Endothelial cell of umbilical vein (primary cell): ENCODE results near the gene TRPM3. TPM values are rescaled to one million over a fixed set of nuclear protein-coding genes. Genes with fewer than 3 reads are reported as not detected.
"Not testable (repeated sequence)": the region's sequence is repeated elsewhere in the genome, so short reads cannot be mapped to it uniquely, and the experiment has no call there.

Experiments
- BruUV-seq: library from RNA; stranded (reverse); fragments of 400-500 nt; replicated peaks from 2 replicates; lab custom pipeline; 2021; lab: Mats Ljungman, UMichigan
- CTCF ChIA-PET: fragments of 300-600, 350-600 bp; sonication (Branson Sonifier 250); formaldehyde crosslinking; loops from one replicate; lab custom pipeline; 2021; ENCODE audit warnings: antibody characterized with exemption, inconsistent platforms; lab: Charles Lee
- POLR2A ChIA-PET: fragments of 300-600, 350-600 bp; sonication (Branson Sonifier 250); formaldehyde crosslinking; loops from one replicate; lab custom pipeline; 2021; ENCODE audit warnings: antibody characterized with exemption, inconsistent platforms; lab: Charles Lee
- DNase-seq: peaks from one replicate; pipeline ENCODE4 v3.0.0-alpha.2; 2011; ENCODE audit warnings: low read depth, low spot score
- FAIRE-seq: peaks from 2 replicates; lab custom pipeline; 2011; peaks lifted over from hg19 to GRCh38; lab: Jason Lieb, UNC
- H2AFZ ChIP-seq: 2 replicates; pipeline ENCODE4 v1.6.0; 2012; ENCODE audit warnings: low read depth, low read length, control low read depth, inconsistent platforms
- H3K27ac ChIP-seq: 2 replicates; pipeline ENCODE4 v1.5.1; 2011; ENCODE audit warnings: low read depth, mild to moderate bottlenecking, control low read depth, low read length, moderate library complexity; ENCODE audit not compliant: insufficient read depth
- H3K27me3 ChIP-seq, 2 experiments: 2 replicates each; pipeline versions ENCODE4 v1.6.0 to v1.6.1; 2011; ENCODE audit warnings: low read length in 2 of 2, mixed read lengths in 1 of 2; ENCODE audit not compliant: control insufficient read depth in 2 of 2, insufficient read depth in 2 of 2
- H3K36me3 ChIP-seq, 2 experiments: 2 replicates in 1 of 2; 3 replicates in 1 of 2; pipeline ENCODE4 v1.5.1; 2011; ENCODE audit warnings: low read length in 2 of 2, mild to moderate bottlenecking in 1 of 2, moderate library complexity in 1 of 2; ENCODE audit not compliant: control insufficient read depth in 2 of 2, insufficient read depth in 2 of 2; ENCODE audit errors: extremely low read depth in 1 of 2
- H3K4me1 ChIP-seq: 3 replicates; pipeline ENCODE4 v1.5.1; 2011; ENCODE audit warnings: mild to moderate bottlenecking, low read length; ENCODE audit not compliant: control insufficient read depth, insufficient read depth; ENCODE audit errors: extremely low read depth
- H3K4me2 ChIP-seq: 2 replicates; pipeline ENCODE4 v1.6.1; 2011; ENCODE audit warnings: low read length, control low read depth, mixed read lengths; ENCODE audit not compliant: insufficient read depth
- H3K4me3 ChIP-seq, 3 experiments: fragments of 200-600 bp in 1 of 3; sonication (generic), shearing (Covaris generic) in 1 of 3; replicated peaks in 1 of 3; 2 replicates each; pipeline ENCODE4 v1.5.1; 2011 to 2016; ENCODE audit warnings: control low read depth in 3 of 3, low read length in 3 of 3, mild to moderate bottlenecking in 2 of 3, inconsistent platforms in 1 of 3, low read depth in 1 of 3, moderate library complexity in 1 of 3; ENCODE audit not compliant: insufficient read depth in 1 of 3
- H3K79me2 ChIP-seq: 2 replicates; pipeline ENCODE4 v1.6.0; 2012; ENCODE audit warnings: low read length, inconsistent platforms; ENCODE audit not compliant: control insufficient read depth, insufficient read depth
- H3K9ac ChIP-seq: replicated peaks from 2 replicates; pipeline ENCODE3; 2011; ENCODE audit warnings: low read length, control low read depth; ENCODE audit not compliant: insufficient read depth; ENCODE audit errors: extremely low read depth
- H3K9me1 ChIP-seq: replicated peaks from 3 replicates; pipeline ENCODE4 v1.6.0; 2011; ENCODE audit warnings: mild to moderate bottlenecking, low read length; ENCODE audit not compliant: control insufficient read depth, insufficient read depth; ENCODE audit errors: extremely low read depth
- H3K9me3 ChIP-seq: replicated peaks from 2 replicates; pipeline ENCODE4 v1.5.1; 2012; ENCODE audit warnings: low read length, inconsistent platforms; ENCODE audit not compliant: control insufficient read depth, insufficient read depth
- H4K20me1 ChIP-seq: replicated peaks from 2 replicates; pipeline ENCODE3; 2011; ENCODE audit warnings: mild to moderate bottlenecking, low read length; ENCODE audit not compliant: control insufficient read depth, insufficient read depth; ENCODE audit errors: extremely low read depth
- dilution Hi-C: fragments of 300-500 bp; cut with MboI; formaldehyde crosslinking; loops from one replicate; pipeline ENCODE4 v1.15.0; 2019; ENCODE audit warnings: low sequenced_read_pairs; ENCODE audit not compliant: extremely low pct_ligation_motif_present
- intact Hi-C: fragments of 100-400 bp; cut with micrococcal nuclease; formaldehyde crosslinking; loops from one replicate; pipeline ENCODE4 v1.10.0; 2022
- polyA plus RNA-seq, 4 experiments: library from polyadenylated mRNA; depleted of rRNA in 3 of 4; stranded (reverse) in 3 of 4; unstranded in 1 of 4; fragments of >200 nt; gene quantifications; 2 replicates each; pipeline versions ENCODE4 v1.2.1 to v1.2.3, GENCODE V29; 2011 to 2012; ENCODE audit warnings: missing spikeins in 1 of 4
- total RNA-seq: library from RNA; stranded (reverse); gene quantifications from 2 replicates; pipeline ENCODE4 v1.2.3, GENCODE V29; 2021

The TRPM3 gene
- total and polyA plus RNA-seq, 2 donors (not counting 3 experiments of a cell fraction or from before 2014, with no cell fraction given): 0.17 to 0.33 TPM

GRCh38 chr9:70724794-70725193 lies 396.6 kb downstream of the TRPM3 start:
- FAIRE-seq, H3K4me1 ChIP-seq, H3K79me2 ChIP-seq, H3K27ac ChIP-seq, H3K36me3 ChIP-seq, dilution Hi-C loops, CTCF ChIA-PET, H3K4me3 ChIP-seq, H3K27me3 ChIP-seq, intact Hi-C loops, H3K9ac ChIP-seq, H4K20me1 ChIP-seq, H3K4me2 ChIP-seq, H2AFZ ChIP-seq, H3K9me1 ChIP-seq, DNase-seq, BruUV-seq, POLR2A ChIA-PET, H3K9me3 ChIP-seq: not testable (repeated sequence)

- H3K9me1 ChIP-seq, H3K9ac ChIP-seq, FAIRE-seq, BruUV-seq, H3K79me2 ChIP-seq, H3K4me2 ChIP-seq, H3K27ac ChIP-seq, H3K27me3 ChIP-seq, H4K20me1 ChIP-seq, POLR2A ChIA-PET, DNase-seq, intact Hi-C loops, H3K9me3 ChIP-seq, CTCF ChIA-PET, H3K4me3 ChIP-seq, H3K4me1 ChIP-seq, H3K36me3 ChIP-seq, H2AFZ ChIP-seq, dilution Hi-C loops: not testable (repeated sequence)
These were observed 397.4 kb downstream of the TRPM3 start for GRCh38 chr9:70724025-70724424.

- H3K9ac ChIP-seq, H3K27me3 ChIP-seq, H2AFZ ChIP-seq, H3K4me3 ChIP-seq, H3K36me3 ChIP-seq, H3K79me2 ChIP-seq, intact Hi-C loops, dilution Hi-C loops, H3K4me2 ChIP-seq, H3K27ac ChIP-seq, CTCF ChIA-PET, H3K9me1 ChIP-seq, H3K9me3 ChIP-seq, FAIRE-seq, H4K20me1 ChIP-seq, BruUV-seq, DNase-seq, H3K4me1 ChIP-seq, POLR2A ChIA-PET: not testable (repeated sequence)
These were observed 414.6 kb downstream of the TRPM3 start for GRCh38 chr9:70706797-70707196.
